CD8-positive, alpha-beta memory T cell (primary cell): ENCODE data around the gene L1CAM. TPM values are rescaled to one million over a fixed set of nuclear protein-coding genes. Genes with fewer than 3 reads are reported as not detected.

ENCODE experiments used
- CTCF ChIA-PET: fragments of 350-600 bp; sonication (Branson Sonifier 250); formaldehyde crosslinking; loops from one replicate; lab custom pipeline; 2021; ENCODE audit warnings: antibody characterized with exemption; lab: Charles Lee
- POLR2A ChIA-PET: fragments of 350-600 bp; sonication (Branson Sonifier 250); formaldehyde crosslinking; loops from one replicate; lab custom pipeline; 2021; ENCODE audit warnings: antibody characterized with exemption; lab: Charles Lee
- DNase-seq, 5 donors: peaks; one replicate each; pipeline versions ENCODE4 v3.0.0 to v3.0.0-alpha.2; 2020 to 2022; ENCODE audit warnings: mixed read lengths in 1 of 5
- H3K27ac ChIP-seq: one replicate; pipeline ENCODE4 v1.7.0; 2013; ENCODE audit warnings: low read depth, mild to moderate bottlenecking, low read length, moderate library complexity
- H3K27me3 ChIP-seq: 2 replicates; pipeline ENCODE4 v1.7.0; 2013; ENCODE audit warnings: low read length, mild to moderate bottlenecking; ENCODE audit not compliant: insufficient read depth, poor library complexity, severe bottlenecking
- H3K36me3 ChIP-seq: 2 replicates; pipeline ENCODE4 v1.7.0; 2013; ENCODE audit warnings: mild to moderate bottlenecking, low read length, moderate library complexity; ENCODE audit not compliant: insufficient read depth
- H3K4me1 ChIP-seq: 2 replicates; pipeline ENCODE4 v1.7.0; 2013; ENCODE audit warnings: mild to moderate bottlenecking, low read length, moderate library complexity; ENCODE audit not compliant: insufficient read depth
- H3K4me3 ChIP-seq: 2 replicates; pipeline ENCODE4 v1.7.0; 2013; ENCODE audit warnings: mild to moderate bottlenecking, low read length
- H3K9me3 ChIP-seq: 2 replicates; pipeline ENCODE4 v1.7.0; 2013; ENCODE audit warnings: mild to moderate bottlenecking, low read length
- H3K27ac Mint-ChIP-seq, 8 donors: one replicate each; pipeline ENCODE4 v1.8.0; 2020 to 2021; ENCODE audit warnings: mixed read lengths in 8 of 8, mild to moderate bottlenecking in 6 of 8, inconsistent platforms in 3 of 8, moderate library complexity in 3 of 8
- H3K27me3 Mint-ChIP-seq, 2 donors: one replicate each; pipeline ENCODE4 v1.8.0; 2020 to 2021; ENCODE audit warnings: mixed read lengths in 2 of 2, mild to moderate bottlenecking in 1 of 2, moderate library complexity in 1 of 2
- H3K36me3 Mint-ChIP-seq, 3 donors: one replicate each; pipeline ENCODE4 v1.8.0; 2020 to 2021; ENCODE audit warnings: mixed read lengths in 3 of 3, inconsistent platforms in 1 of 3, mild to moderate bottlenecking in 1 of 3
- H3K4me1 Mint-ChIP-seq, 3 donors: one replicate each; pipeline ENCODE4 v1.8.0; 2020 to 2021; ENCODE audit warnings: mixed read lengths in 3 of 3, inconsistent platforms in 1 of 3, mild to moderate bottlenecking in 1 of 3
- H3K4me3 Mint-ChIP-seq, 7 donors: one replicate each; pipeline ENCODE4 v1.8.0; 2020 to 2021; ENCODE audit warnings: mixed read lengths in 7 of 7, mild to moderate bottlenecking in 6 of 7, moderate library complexity in 4 of 7, inconsistent platforms in 2 of 7
- H3K9me3 Mint-ChIP-seq, 5 donors: one replicate each; pipeline ENCODE4 v1.8.0; 2020 to 2022; ENCODE audit warnings: mixed read lengths in 5 of 5, mild to moderate bottlenecking in 3 of 5, moderate library complexity in 2 of 5, inconsistent platforms in 1 of 5
- polyA plus RNA-seq: library from polyadenylated mRNA; unstranded; fragments of 300-500 nt; fragmentation: Illumina TruSeq; gene quantifications from one replicate; pipeline ENCODE4 v1.2.3, GENCODE V29; 2021
- total RNA-seq, 2 experiments: library from RNA; stranded (reverse); gene quantifications; one replicate each; pipeline ENCODE4 v1.2.3, GENCODE V29; 2021

L1CAM gene
- total and polyA plus RNA-seq, 3 experiments from 2014 or later: 0.38 to 0.79 (median 0.62) TPM

DNA sequence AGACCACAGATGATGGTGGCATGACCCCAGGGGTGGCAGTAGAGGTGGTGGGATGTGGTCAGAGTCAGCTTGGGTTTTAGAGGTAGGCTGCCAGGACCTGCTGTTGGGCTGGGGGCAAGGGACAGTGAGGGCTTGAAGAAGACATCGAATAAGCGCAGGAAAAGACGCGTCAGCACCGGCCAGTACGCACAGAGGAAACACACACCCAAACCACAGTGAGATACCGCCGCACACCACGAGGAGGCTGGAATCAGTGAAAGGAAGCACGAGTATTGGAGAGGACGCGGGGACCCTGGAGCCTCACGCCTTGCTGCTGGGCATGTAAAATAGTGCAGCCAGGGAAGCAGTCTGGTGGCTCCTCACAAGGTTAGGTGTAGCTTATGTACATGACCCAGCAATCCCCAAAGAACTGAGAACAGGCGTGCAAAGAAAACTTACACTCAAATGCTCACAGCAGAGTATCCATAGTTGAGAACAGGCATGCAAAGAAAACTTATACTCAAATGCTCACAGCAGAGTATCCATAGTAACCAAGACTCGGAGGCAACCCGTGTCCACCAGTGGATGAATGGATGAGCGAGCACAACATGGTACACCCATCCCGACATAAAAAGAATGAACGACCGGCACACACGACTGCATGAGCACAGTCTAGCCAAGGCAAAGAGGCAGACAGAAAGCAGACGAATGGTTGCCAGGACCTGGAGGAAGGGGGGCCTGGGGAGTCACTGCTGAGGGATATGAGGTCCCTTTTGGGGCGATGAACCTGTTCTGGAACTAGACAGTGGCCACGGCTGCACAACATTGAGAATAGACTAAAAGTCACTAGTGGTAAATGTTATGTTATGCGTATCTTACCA is 68.9 kb downstream of the L1CAM start:
- peak overlapping the region; percentile 46 to 78 (median 73) for H3K4me3 Mint-ChIP-seq
- peaks cover 44% of the 10 kb centered on the region for H3K4me1 ChIP-seq
- CTCF ChIA-PET: interaction anchor here (1.4 kb wide), 1 partner anchor 179 kb away, joined by 3 read pairs; no protein-coding TSS in a partner anchor

DNA sequence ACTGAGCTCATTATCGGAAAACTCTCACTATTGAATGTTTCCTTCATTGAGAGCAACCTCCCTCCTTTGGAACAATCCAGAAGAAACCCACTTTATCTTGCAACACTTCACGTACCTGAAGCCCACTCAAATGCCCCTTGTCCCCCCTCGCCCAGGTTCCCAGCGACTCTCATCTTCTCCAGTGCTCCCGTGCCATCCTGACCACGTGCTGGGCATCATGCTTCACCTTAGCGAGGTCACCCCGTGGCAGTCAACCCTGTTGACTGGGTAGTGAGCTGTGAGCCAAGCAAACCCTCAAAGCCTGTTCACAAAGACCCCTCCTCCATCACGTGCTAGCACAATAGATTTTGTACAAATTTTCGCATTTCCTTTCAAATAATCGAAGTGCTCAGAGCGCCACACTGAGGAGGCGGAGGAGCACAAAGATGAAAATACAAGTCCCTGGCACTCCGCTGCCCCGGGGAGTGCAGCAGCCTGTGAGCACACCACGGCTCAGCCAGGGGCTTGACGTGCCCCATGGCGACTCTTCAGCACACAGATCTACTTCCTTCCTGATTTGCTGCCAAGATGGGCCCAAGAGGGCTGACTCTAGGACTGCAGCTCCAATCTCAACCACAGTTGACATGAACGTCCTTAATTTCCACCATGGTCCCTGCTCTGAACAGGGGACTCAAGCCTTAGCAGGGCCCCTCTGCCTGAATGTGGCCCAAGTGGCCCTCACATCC is 71.2 kb downstream of the L1CAM start:
- DNase-seq: no peak
- H3K27me3 ChIP-seq: no peaks in the 10 kb centered on the region
- H3K36me3 ChIP-seq: no peaks in the 10 kb centered on the region
- H3K9me3 ChIP-seq: no peaks in the 10 kb centered on the region
- H3K27ac ChIP-seq: no peak overlapping the region
- ChIA-PET CTCF (no interaction called here), POLR2A (no interaction called here)
- Mint-ChIP-seq H3K27ac (peak overlapping the region in 6 of 8 donors; percentile 14 to 91 (median 54)), H3K4me1 (peaks cover 26 to 42% (median 27%) of the 10 kb centered on the region in 3 donors), H3K4me3 (peak overlapping the region in 2 of 7 donors; percentile 23 to 51), H3K9me3 (no peaks in the 10 kb centered on the region), H3K27me3 (peaks cover 0 to 18% of the 10 kb centered on the region in 2 donors), H3K36me3 (no peaks in the 10 kb centered on the region)
- H3K4me3 ChIP-seq: no peak overlapping the region
- H3K4me1 ChIP-seq: peaks cover 26% of the 10 kb centered on the region

More for the DNA sequence above, 68.9 kb downstream of the L1CAM start:
- Mint-ChIP-seq H3K27me3 (peaks cover 0 to 19% of the 10 kb centered on the region in 2 donors), H3K36me3 (no peaks in the 10 kb centered on the region), H3K27ac (peak overlapping the region in 6 of 8 donors; percentile 39 to 81 (median 68)), H3K4me1 (peaks cover 42 to 63% (median 43%) of the 10 kb centered on the region in 3 donors), H3K9me3 (no peaks in the 10 kb centered on the region)
- Histone ChIP-seq H3K27me3 (no peaks in the 10 kb centered on the region), H3K4me3 (no peak overlapping the region), H3K27ac (no peak overlapping the region), H3K9me3 (no peaks in the 10 kb centered on the region), H3K36me3 (no peaks in the 10 kb centered on the region)
- peak; percentile 10 to 65 (median 25) for DNase-seq
- POLR2A ChIA-PET: no interaction called here

DNA sequence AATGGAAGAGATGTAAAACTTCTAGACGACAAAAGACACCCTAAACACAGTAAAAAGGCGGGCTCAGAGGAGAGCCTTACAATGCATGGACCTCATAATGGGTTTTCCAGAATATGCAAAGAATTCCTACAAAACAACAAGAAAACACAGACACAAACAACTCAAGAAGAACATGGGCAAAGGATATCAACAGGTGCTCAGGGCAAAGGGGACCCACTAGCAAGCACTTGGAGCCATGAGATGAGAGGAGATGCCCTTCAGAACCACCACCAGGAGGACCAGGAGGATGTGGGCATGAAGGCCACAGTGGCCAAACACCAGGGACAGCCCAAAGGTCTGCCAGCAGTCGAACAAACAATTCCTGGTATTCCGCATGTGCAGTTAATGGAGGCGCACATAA is 72.8 kb downstream of the L1CAM start:
- Histone ChIP-seq H3K27me3 (no peaks in the 10 kb centered on the region), H3K27ac (no peak overlapping the region), H3K4me1 (peaks cover 20% of the 10 kb centered on the region), H3K36me3 (no peaks in the 10 kb centered on the region), H3K9me3 (no peaks in the 10 kb centered on the region), H3K4me3 (no peak overlapping the region)
- no peak for DNase-seq
- Mint-ChIP-seq H3K4me3 (no peak overlapping the region), H3K36me3 (no peaks in the 10 kb centered on the region), H3K27me3 (peaks cover 0 to 17% of the 10 kb centered on the region in 2 donors), H3K9me3 (no peaks in the 10 kb centered on the region), H3K27ac (peak overlapping the region in 1 of 8 donors; percentile 12), H3K4me1 (peaks cover 22 to 31% (median 23%) of the 10 kb centered on the region in 3 donors)
- CTCF ChIA-PET: no interaction called here
- POLR2A ChIA-PET: no interaction called here

DNA sequence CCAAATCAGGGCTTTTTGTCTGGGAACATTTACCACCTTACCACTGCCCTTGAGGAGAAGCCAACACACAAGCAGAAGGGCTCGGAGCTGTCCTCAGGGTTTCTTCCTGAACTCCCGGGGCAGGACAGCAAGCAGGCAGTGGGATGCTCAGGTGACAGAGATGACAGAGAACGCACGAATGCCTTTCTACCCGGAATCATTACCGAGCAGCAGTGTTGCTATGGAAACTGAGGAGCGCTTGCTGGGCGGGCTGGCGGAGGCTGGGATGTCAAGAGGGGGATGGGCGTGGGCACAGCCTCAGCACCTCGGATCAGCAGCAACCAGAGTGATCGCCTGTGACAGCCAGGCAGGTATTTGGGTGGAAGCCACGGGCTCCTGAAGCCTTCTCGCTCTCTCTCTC is 73.8 kb downstream of the L1CAM start:
- Histone ChIP-seq H3K27me3 (no peaks in the 10 kb centered on the region), H3K4me3 (no peak overlapping the region), H3K27ac (no peak overlapping the region), H3K9me3 (no peaks in the 10 kb centered on the region), H3K36me3 (no peaks in the 10 kb centered on the region), H3K4me1 (peaks cover 10% of the 10 kb centered on the region)
- no peak for DNase-seq
- CTCF ChIA-PET: interaction anchor here (2.2 kb wide), 1 partner anchor 135 kb away, joined by 5 read pairs; no protein-coding TSS in a partner anchor
- Mint-ChIP-seq H3K27ac (no peak overlapping the region), H3K9me3 (no peaks in the 10 kb centered on the region), H3K4me1 (peaks cover 18 to 26% (median 19%) of the 10 kb centered on the region in 3 donors), H3K27me3 (peaks cover 0 to 15% of the 10 kb centered on the region in 2 donors), H3K4me3 (no peak overlapping the region), H3K36me3 (peaks cover 0 to 1% (median 0%) of the 10 kb centered on the region in 3 donors)
- POLR2A ChIA-PET: no interaction called here

Other genes starting within 250 kb of the L1CAM start
- gene DUSP9, start 239.0 kb downstream of the L1CAM start, total RNA-seq: under 1 TPM; 0.09 to 0.15 TPM
- gene DUSP9, start 239.0 kb downstream of the L1CAM start, polyA plus RNA-seq: 0.08 TPM
- gene PNCK, start 212.4 kb downstream of the L1CAM start, total RNA-seq: not detected
- gene PNCK, start 212.4 kb downstream of the L1CAM start, polyA plus RNA-seq: not detected
- gene SLC6A8, start 198.2 kb downstream of the L1CAM start, total RNA-seq: 1 to 10 TPM; 1.0 to 1.2 TPM
- gene SLC6A8, start 198.2 kb downstream of the L1CAM start, polyA plus RNA-seq: 0.12 TPM
- gene BCAP31, start 161.8 kb downstream of the L1CAM start, total RNA-seq: 100 to 1,000 TPM; 140 to 153 TPM
- 333 TPM for gene BCAP31, start 161.8 kb downstream of the L1CAM start, polyA plus RNA-seq
- gene ABCD1, start 161.3 kb downstream of the L1CAM start, total RNA-seq: 1 to 10 TPM; 3.9 to 4.1 TPM
- 3.4 TPM for gene ABCD1, start 161.3 kb downstream of the L1CAM start, polyA plus RNA-seq
- under 1 TPM; 0.51 to 0.57 TPM for gene PLXNB3, start 121.9 kb downstream of the L1CAM start, total RNA-seq
- gene PLXNB3, start 121.9 kb downstream of the L1CAM start, polyA plus RNA-seq: not detected
- not detected for gene SRPK3, start 105.1 kb downstream of the L1CAM start, total RNA-seq
- gene SRPK3, start 105.1 kb downstream of the L1CAM start, polyA plus RNA-seq: not detected
- gene IDH3G, start 91.8 kb downstream of the L1CAM start, total RNA-seq: 10 to 100 TPM; 54.2 to 61.6 TPM
- gene IDH3G, start 91.8 kb downstream of the L1CAM start, polyA plus RNA-seq: 109 TPM
- gene SSR4, start 91.5 kb downstream of the L1CAM start, total RNA-seq: 100 to 1,000 TPM; 158 to 166 TPM
- 567 TPM for gene SSR4, start 91.5 kb downstream of the L1CAM start, polyA plus RNA-seq
- gene PDZD4, start 55.6 kb downstream of the L1CAM start, total RNA-seq: 1 to 10 TPM; 1.3 to 2.3 TPM
- gene PDZD4, start 55.6 kb downstream of the L1CAM start, polyA plus RNA-seq: 2.1 TPM
- gene AVPR2, start 18.5 kb upstream of the L1CAM start, total RNA-seq: not detected
- not detected for gene AVPR2, start 18.5 kb upstream of the L1CAM start, polyA plus RNA-seq
- 100 to 1,000 TPM; 124 to 133 TPM for gene ARHGAP4, start 40.1 kb upstream of the L1CAM start, total RNA-seq
- gene ARHGAP4, start 40.1 kb upstream of the L1CAM start, polyA plus RNA-seq: 116 TPM
- gene NAA10, start 48.9 kb upstream of the L1CAM start, total RNA-seq: 100 to 1,000 TPM; 160 to 162 TPM
- 105 TPM for gene NAA10, start 48.9 kb upstream of the L1CAM start, polyA plus RNA-seq
- gene RENBP, start 58.5 kb upstream of the L1CAM start, total RNA-seq: 1 to 10 TPM; 3.5 to 4.6 TPM
- not detected for gene RENBP, start 58.5 kb upstream of the L1CAM start, polyA plus RNA-seq
- gene HCFC1, start 85.6 kb upstream of the L1CAM start, total RNA-seq: 100 to 1,000 TPM; 152 to 156 TPM
- 12.4 TPM for gene HCFC1, start 85.6 kb upstream of the L1CAM start, polyA plus RNA-seq
- 1 to 10 TPM; 3.3 to 3.5 TPM for gene TMEM187, start 86.6 kb upstream of the L1CAM start, total RNA-seq
- gene TMEM187, start 86.6 kb upstream of the L1CAM start, polyA plus RNA-seq: 17.2 TPM
- 100 to 1,000 TPM; 208 to 214 TPM for gene IRAK1, start 133.7 kb upstream of the L1CAM start, total RNA-seq
- gene IRAK1, start 133.7 kb upstream of the L1CAM start, polyA plus RNA-seq: 58.0 TPM
- 100 to 1,000 TPM in 1 of 2 experiments, 10 to 100 TPM in 1; 49.5 to 120 TPM for gene MECP2, start 211.5 kb upstream of the L1CAM start, total RNA-seq
- gene MECP2, start 211.5 kb upstream of the L1CAM start, polyA plus RNA-seq: 24.3 TPM